COLO668 (cell line): Measurements from ENCODE around the gene PPP1R9B.

Experiments
- DNase-seq: peaks from one replicate; lab custom pipeline; 2025; ENCODE audit not compliant: unreplicated experiment; lab: John Stamatoyannopoulos, UW

PPP1R9B gene

DNA sequence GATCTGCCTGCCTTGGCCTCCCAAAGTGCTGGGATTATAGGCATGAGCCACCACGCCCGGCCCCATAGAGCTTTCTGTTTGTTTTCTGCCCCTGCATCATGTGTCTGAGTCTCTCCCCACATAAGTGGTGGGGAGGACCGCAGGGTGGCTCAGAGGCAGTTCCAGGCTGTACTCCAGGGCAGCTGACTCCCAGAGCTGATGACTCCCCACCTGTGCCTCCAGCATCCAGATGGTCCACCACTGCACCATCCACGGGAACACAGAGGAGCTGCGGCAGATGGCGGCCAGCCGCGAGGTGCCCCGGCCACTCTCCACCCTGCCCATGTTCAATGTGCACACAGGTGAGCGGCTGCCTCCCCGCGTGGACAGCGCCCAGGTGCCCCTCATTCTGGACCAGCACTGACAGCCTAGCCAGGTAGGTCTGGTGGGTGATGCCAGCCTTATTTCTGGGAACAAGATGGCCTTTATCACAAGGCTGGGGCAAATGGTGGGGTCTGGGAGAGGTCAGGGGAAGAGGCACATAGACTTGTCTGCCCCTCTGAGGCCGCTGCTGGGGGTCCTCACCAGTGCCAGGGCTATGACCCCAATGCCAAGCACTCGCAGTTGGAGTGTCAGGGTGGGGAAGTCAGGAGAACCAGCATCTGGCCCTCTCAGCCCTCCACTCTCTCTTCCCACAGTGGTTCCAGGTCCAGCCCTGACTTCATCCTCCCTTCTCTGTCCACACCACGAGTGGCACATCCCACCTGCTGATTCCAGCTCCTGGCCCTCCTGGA is 24.7 kb upstream of the PPP1R9B start:
- DNase-seq, result no peak

DNA sequence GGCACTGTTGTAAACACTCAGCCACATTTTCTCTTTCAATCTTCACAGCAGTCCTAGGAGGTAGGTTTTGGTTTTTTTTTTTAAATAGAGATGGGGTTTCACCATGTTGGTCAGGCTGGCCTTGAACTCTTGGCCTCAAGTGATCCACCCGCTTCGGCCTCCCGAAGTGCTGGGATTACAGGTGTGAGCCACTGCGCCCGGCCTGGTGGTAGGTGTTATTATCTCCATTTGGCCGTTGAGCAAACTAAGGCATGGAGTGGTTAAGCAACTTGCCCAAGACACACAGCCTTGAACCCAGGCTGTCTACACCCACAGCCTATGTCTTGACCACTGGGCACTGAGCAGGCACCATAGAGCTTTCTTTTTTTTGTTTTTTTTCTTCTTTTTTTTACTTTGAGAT is 24.0 kb upstream of the PPP1R9B start:
- DNase-seq, result no peak

DNA sequence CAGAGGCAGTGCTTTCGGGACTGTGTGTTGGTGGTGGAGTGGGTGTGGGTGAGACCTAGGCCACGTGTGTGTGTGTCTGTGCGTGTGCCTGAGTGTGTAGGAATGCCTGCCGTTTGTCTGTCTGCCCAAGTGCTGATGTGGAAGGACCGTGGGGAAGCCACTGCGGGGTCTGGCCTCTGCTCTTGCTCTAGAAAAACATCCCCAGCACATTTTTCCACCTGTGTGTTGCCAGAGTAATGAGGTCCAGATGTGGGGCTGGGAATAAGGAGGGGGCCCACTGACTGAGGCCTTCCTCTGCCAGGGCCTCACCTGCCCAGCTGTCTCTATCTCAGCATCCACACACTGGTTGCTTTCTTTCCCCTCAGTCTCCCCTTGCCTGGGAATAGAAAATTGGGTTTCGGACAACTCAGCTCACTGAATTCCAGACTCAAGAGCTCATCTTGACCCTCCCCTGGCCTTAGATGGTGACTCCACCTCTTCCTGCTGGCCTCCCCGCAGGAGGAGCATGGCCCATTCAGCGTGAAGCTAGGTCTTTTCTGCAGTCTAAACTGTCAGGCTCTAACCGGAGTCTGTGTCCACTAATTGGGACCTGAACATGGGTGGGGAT is 23.0 kb upstream of the PPP1R9B start:
- DNase-seq, result no peak

DNA sequence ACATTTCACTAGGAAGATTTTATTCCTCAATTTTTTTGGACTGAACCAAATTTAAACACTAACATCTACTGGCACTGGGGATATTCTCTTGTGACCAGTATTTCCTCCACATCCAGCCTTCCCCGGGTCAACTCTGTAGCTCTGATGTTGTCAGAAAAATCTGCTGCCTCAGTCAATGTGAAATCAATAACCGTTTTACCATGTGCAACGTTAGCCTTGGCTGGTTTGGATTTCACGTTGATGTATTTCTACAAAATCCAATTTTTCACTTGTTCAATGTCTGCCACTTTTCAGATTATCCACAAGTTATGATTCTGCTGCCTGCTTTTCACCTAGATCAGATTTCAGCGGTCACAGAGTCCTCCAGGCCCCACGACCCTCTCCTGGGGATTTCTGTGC is 22.5 kb upstream of the PPP1R9B start:
- no peak for DNase-seq

DNA sequence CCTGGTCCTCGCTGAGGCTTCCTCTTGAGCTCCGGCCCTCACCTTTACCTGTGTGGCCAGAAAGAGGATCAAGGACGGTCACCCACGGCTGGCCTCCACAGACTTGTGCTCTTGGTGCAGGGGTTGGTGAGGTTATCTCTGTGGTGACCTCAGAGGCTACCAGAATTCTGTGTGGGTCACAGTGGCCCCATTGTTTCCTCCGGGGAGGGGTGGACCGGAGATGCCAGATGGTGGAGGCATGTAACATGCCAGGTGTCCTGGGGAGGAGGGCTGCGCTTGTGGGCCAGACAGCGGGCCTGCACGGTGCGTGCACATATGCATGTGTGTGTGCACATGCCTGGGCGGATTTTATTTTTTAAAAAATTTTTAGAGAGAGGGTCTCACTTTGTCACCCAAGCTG is 21.7 kb upstream of the PPP1R9B start:
- DNase-seq, result no peak

- DNase-seq, result no peak
Observed at GRCh38 chr17:50171371-50172071, 21.0 kb upstream of the PPP1R9B start.

DNA sequence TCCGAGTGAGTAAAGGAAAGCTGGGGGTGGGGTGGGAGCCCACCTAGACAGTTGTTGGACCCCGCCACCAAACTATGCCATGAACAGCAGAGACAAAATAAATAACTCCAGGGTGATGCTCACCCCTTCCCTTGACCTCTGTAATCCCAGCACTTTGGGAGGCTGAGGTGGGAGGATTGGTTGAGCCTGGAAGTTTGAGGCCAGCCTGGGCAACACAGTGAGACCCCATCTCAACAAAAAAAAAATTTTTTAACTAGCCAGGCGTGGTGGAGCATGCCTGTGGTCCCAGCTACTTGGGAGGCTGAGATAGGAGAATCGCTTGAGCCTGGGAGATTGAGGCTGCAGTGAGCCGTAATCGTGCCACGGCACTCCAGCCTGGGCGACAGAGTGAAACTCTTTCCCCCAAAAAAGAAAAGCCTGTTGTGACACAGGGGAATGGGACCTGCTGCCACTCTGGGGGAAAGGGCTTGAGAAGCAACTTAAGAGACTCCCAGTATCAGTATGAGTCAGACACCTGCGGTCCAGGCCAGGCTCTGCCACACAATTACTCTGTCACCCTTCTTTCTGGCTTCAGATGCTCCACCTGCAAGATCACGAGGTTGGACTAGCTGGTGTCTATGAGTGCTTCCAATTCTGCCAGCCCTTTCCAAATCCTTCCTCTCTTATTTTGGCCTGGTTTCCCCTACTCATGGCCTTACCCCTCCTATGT is 20.3 kb upstream of the PPP1R9B start:
- DNase-seq, result no peak

DNA sequence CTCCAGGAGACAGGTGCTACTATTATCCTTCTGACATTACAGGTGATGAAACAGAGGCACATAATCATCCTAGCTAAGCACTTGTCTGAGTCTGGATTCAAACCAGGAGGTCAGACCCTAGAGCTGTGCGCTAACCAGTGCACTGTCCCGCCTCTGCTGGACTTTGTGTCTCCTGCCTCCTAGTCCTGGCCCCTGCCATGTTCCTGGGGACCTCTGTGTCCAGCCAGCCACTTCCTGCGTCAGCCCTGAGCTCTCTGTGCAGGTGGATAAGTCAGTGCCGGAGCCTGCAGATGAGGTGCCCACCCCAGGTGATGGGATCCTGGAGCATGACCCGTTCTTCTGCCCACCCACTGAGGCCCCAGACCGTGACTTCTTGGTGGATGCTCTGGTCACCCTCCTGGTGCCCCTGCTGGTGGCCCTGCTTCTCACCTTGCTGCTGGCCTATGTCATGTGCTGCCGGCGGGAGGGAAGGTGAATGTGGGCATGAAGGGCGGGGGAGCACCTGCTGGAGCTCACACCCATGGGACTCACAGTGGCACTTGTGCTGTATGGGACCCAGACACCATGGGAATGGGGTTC is 19.5 kb upstream of the PPP1R9B start:
- no peak for DNase-seq

DNA sequence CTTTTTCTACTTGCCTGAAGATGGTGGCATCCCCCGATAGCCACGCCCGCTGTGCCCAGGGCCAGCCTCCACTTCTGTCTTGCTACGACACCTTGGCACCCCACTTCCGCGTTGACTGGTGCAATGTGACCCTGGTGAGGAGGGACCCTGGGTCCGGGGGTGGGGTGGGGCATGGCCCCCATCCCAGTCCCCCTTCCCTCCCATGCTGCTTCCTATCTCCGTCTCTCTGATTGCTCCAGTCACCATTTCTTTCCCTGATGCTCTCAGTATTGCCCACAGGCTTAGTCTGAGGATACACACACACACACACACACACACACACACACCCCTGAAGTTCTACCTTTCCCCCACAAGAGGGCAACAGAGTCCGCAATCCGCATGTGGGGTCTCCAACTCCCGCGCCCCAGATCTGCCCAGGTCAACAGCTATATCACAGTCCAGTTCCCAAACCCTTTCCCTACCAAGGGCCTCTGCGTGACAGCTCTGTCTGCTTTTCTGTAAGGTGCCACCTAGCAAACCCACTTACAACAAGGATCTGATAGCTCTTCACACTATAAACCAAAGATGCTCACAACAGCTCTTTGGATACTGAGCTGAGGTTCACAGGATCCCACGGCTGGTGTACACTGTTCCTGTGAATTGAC is 18.8 kb upstream of the PPP1R9B start:
- peak; percentile 4 for DNase-seq

DNA sequence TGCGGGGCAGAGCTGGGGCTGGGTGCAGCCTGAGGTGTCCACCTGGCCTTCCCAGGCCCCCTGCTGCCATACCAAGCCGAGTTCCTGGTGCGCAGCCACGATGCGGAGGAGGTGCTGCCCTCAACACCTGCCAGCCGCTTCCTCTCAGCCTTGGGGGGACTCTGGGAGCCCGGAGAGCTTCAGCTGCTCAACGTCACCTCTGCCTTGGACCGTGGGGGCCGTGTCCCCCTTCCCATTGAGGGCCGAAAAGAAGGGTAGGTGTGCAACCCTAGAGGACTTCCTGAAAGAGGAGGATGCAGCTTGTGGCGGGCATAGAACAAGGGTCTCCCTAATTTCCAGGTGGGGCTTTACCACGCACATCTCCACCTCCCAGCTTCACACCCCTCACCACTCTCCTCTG is 17.8 kb upstream of the PPP1R9B start:
- DNase-seq, result no peak

DNA sequence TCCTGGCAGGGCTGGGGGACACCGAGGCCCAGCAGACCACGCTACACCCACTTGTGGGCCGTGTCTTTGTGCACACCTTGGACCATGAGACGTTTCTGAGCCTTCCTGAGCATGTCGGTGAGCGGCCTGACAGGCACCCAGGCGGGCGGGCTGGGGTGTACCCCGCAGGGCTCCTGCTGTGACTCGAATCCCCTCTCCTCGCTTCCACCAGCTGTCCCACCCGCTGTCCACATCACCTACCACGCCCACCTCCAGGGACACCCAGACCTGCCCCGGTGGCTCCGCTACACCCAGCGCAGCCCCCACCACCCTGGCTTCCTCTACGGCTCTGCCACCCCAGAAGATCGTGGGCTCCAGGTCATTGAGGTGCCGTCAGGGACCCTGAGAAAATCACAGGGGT is 16.9 kb upstream of the PPP1R9B start:
- DNase-seq, result no peak

GRCh38 chr17:50166518-50167181 is 16.2 kb upstream of the PPP1R9B start:
- no peak for DNase-seq

DNA sequence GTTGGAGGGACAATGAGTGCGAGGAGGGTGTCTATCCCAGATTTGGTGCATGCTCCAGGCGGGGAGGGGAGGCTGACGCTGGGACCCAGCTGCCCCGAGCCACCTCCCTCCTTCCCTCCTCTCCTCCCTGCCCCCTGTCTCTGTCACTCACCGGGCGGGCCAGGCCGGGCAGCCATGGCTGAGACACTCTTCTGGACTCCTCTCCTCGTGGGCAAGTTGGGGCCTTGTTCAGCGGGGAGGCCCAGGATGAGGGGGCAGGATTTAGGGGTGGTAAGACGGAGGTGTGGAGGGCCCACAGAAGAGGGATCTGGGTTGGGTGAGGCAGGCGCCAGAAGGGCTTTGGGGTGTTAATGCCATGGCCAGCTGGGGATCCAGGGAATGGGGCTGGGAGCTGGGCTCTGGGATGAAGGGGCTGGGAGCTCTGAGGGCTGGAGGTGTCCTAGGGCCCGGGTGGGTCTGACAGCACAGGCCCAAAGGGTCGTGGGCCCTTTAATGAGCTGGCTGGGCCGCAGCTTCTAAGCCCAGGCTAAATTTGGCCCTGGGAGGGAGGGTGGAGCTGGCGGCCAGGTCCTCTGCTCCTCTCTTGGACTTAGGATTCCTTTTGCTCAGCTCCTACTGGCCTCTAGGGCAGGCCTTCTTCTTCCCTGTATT is 15.5 kb upstream of the PPP1R9B start, which contains the start of gene SGCA:
Gene SGCA (plus strand): TSS at position 139 of the 651 bp plus-strand sequence. CDS start 36 bp downstream, at position 175.
- DNase-seq, result no peak

DNA sequence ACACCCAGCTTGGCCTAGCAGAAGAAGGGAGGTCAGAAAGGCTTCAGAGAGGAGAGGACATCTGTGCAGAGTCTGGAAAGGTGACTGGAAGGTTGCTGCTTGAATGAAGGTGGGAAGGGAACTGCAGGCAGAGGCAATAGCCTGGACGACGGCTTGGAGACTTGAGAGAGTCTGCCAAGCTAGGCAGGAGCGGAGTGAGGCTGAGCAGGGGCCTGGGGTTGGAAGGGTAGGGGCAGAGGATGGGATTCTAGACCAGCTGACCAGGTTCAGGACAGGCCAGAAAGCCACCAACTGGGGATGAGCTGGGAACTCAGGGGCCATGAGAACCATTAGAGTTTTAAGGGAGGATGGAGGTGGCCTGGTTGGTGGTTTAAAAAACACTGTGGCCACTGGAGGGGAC is 15.0 kb upstream of the PPP1R9B start:
- no peak for DNase-seq

DNA sequence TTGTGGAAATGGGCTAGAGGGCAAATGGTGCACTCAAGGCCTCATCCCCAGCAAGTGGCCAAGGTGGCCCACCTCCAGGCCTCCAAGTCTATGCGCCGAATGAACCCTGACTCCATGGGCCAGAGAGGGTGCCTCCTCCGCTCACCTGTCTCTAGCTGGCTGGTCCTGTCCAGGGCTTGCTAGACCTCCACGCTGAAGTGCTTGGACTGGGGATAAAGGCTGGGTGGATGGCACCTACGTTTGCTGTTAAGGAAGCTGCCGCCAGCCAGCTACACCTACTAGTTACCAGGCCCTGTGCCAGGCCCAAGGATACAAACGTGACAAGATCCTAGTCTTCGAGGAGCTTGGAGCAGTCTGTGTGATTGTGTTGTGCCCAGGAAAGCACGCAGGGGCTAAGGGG is 14.6 kb upstream of the PPP1R9B start:
- DNase-seq, result no peak

DNA sequence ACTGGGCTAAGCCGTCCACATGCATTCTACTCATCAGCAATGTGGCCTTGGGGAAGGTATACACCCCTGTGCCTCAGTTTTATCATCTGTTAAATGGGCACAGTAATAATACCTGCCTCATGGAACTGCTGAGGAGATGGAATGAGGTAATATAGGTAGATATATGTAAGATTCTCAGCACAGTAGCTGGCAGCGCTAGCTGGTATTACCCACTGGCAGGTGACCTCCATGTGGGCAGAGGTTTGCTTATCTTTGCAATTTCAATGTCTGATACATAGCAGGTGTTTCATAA is 14.2 kb upstream of the PPP1R9B start:
- no peak for DNase-seq

DNA sequence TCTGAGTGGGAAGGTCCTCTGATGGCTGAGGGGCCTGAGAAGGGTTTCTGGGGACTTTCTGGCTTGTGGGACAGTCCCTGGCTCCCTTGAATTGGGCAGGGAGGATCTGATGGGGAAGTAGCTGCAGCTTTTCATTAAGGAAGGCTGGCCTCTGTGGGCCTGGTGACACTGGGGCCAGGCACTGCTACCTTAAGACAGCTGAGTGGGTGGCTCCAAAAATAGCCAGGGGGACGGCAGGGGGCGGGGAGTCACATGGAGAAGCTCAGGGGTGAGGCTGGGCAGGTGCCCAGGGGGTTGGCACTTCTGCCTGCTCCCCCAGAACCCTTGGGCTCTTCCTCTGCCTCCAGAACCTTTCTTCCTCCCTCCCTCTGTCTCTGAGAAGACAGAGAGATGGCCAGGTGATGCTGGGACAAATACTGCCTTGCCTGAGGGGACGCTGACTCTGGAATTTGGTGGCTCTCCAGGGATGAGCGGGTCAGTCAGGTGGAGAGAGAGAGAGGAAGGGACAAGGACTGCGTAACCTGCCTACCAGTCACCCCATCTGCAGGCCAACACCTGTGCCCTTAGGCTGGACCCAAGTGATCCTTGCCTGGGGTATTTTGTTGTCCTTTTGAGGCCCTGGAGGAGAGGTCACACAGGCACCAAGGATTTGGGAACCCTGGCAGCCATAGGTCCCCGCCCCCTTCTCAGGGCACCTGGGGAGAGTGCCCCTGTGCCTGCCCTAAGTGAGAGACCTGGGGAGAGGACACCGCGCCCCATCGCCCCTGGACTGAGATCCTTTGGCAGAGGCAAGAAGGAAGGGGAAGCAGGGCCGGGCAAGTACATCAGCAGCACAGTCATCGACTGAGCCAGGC is 13.6 kb upstream of the PPP1R9B start:
- no peak for DNase-seq

DNA sequence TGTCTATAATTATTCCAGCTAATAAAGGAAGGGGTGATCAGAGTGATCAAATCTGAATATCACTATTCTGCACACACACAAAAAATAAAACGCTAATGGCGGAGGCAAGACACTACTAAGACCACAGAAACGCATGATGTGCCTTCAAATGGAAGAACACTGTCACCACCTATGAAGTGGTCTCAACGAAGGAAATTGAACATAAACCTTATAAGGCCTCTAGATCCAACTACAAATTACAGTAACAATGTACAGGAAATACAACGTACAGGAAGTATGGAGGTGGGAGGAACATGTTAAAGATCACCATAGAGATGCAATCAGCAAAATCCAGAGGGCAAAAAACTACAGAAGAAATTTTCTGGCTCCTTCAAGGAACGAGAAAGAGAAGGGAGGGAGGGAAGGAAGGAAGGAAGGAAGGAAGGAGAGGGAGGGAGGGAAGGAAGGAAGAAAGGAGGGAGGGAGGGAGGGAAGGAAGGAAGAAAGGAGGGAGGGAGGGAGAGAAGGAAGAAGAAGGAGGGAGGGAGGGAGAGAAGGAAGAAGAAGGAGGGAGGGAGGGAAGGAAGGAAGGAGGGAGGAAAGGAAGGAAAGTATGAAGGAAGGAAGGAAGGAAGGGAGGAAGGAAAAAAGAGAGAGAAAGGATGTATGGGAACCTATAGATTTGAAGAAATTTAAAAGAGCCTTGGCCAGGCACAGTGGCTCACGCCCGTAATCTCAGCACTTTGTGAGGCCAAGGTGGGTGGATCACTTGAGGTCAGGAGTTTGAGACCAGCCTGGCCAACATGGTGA is 12.2 kb upstream of the PPP1R9B start:
- no peak for DNase-seq
